HG03196 (cell line): ENCODE results near the gene MAML2.

Source experiments
- ATAC-seq: cut with Tn5 transposase; IDR thresholded peaks from one replicate; pipeline ENCODE4 v1.9.1; 2021; ENCODE audit not compliant: unreplicated experiment

Gene MAML2

GRCh38 chr11:95930948-95931347 is 412.0 kb downstream of the MAML2 start:
- ATAC-seq, result no peak

- ATAC-seq, result no peak
Measured at GRCh38 chr11:95926726-95927125, 416.3 kb downstream of the MAML2 start.
